H9 (cell line): Measurements from ENCODE around the gene LIPM. TPM values are rescaled to one million over a fixed set of nuclear protein-coding genes. Genes with fewer than 3 reads are reported as not detected.

Source experiments
- DNase-seq: peaks from one replicate; pipeline ENCODE4 v3.0.0-alpha.2; 2017
- H2AFZ ChIP-seq: one replicate; pipeline ENCODE4 v1.6.1; 2013; ENCODE audit warnings: mild to moderate bottlenecking, low read length, control low read depth, moderate library complexity
- H2AK5ac ChIP-seq: 2 replicates; pipeline ENCODE4 v1.6.1; 2013; ENCODE audit warnings: low read length, control low read depth, mixed read lengths; ENCODE audit not compliant: insufficient read length
- H2BK120ac ChIP-seq: one replicate; pipeline ENCODE4 v1.6.1; 2013; ENCODE audit warnings: low read depth, mild to moderate bottlenecking, low read length, control low read depth, inconsistent platforms; ENCODE audit not compliant: poor library complexity, severe bottlenecking
- H2BK12ac ChIP-seq: 2 replicates; pipeline ENCODE4 v1.6.1; 2013; ENCODE audit warnings: low read length, control low read depth, mixed read lengths, low read depth; ENCODE audit not compliant: insufficient read length
- H2BK15ac ChIP-seq: 2 replicates; pipeline ENCODE4 v1.6.1; 2013; ENCODE audit warnings: low read depth, low read length, control low read depth
- H2BK20ac ChIP-seq: one replicate; pipeline ENCODE4 v1.6.1; 2013; ENCODE audit warnings: low read depth, mild to moderate bottlenecking, low read length, control low read depth, inconsistent platforms; ENCODE audit not compliant: poor library complexity, severe bottlenecking
- H2BK5ac ChIP-seq: 2 replicates; pipeline ENCODE4 v1.6.1; 2013; ENCODE audit warnings: low read length, control low read depth, mixed read lengths; ENCODE audit not compliant: insufficient read length
- H3K14ac ChIP-seq: 2 replicates; pipeline ENCODE4 v1.6.1; 2013; ENCODE audit warnings: low read length, control low read depth; ENCODE audit not compliant: insufficient read depth
- H3K18ac ChIP-seq: 2 replicates; pipeline ENCODE4 v1.6.1; 2013; ENCODE audit warnings: low read depth, mild to moderate bottlenecking, mixed read lengths, low read length, control low read depth; ENCODE audit not compliant: insufficient read length
- H3K23ac ChIP-seq: 2 replicates; pipeline ENCODE4 v1.6.1; 2013; ENCODE audit warnings: low read length, control low read depth, mixed read lengths, low read depth; ENCODE audit not compliant: insufficient read length
- H3K23me2 ChIP-seq: 2 replicates; pipeline ENCODE4 v1.6.1; 2013; ENCODE audit warnings: low read depth, mild to moderate bottlenecking, mixed read lengths, low read length, control low read depth; ENCODE audit not compliant: insufficient read length, poor library complexity, severe bottlenecking
- H3K27ac ChIP-seq: 2 replicates; pipeline ENCODE4 v1.5.1; 2013; ENCODE audit warnings: low read length, control low read depth, mixed read lengths, low read depth; ENCODE audit not compliant: insufficient read length
- H3K27me3 ChIP-seq: 2 replicates; pipeline ENCODE4 v1.6.1; 2013; ENCODE audit warnings: low read length, control low read depth, inconsistent platforms; ENCODE audit not compliant: insufficient read depth
- H3K4ac ChIP-seq: 2 replicates; pipeline ENCODE4 v1.6.1; 2013; ENCODE audit warnings: low read depth, mild to moderate bottlenecking, control low read depth, inconsistent platforms, low read length, moderate library complexity
- H3K4me1 ChIP-seq: 2 replicates; pipeline ENCODE4 v1.6.1; 2013; ENCODE audit warnings: low read length, control low read depth, inconsistent platforms; ENCODE audit not compliant: insufficient read depth
- H3K4me2 ChIP-seq: 2 replicates; pipeline ENCODE4 v1.6.1; 2013; ENCODE audit warnings: low read length, control low read depth, mixed read lengths; ENCODE audit not compliant: insufficient read length, insufficient read depth
- H3K56ac ChIP-seq: 2 replicates; pipeline ENCODE4 v1.6.1; 2013; ENCODE audit warnings: low read depth, mild to moderate bottlenecking, mixed read lengths, low read length, control low read depth; ENCODE audit not compliant: insufficient read length
- H3K79me1 ChIP-seq: 2 replicates; pipeline ENCODE4 v1.6.1; 2013; ENCODE audit warnings: low read depth, mild to moderate bottlenecking, moderate library complexity, low read length, control low read depth, inconsistent platforms; ENCODE audit not compliant: insufficient read depth, poor library complexity, severe bottlenecking
- H3K79me2 ChIP-seq: 2 replicates; pipeline ENCODE4 v1.6.1; 2013; ENCODE audit warnings: low read length, control low read depth, inconsistent platforms; ENCODE audit not compliant: insufficient read depth
- H3K9ac ChIP-seq: 2 replicates; pipeline ENCODE4 v1.6.1; 2013; ENCODE audit warnings: low read length, control low read depth, mixed read lengths; ENCODE audit not compliant: insufficient read length; ENCODE audit errors: extremely low read depth
- H3K9me3 ChIP-seq: one replicate; pipeline ENCODE4 v1.6.1; 2013; ENCODE audit warnings: low read depth, low read length, inconsistent platforms; ENCODE audit not compliant: control insufficient read depth
- H3T11ph ChIP-seq: one replicate; pipeline ENCODE4 v1.6.1; 2013; ENCODE audit warnings: mild to moderate bottlenecking, low read length, control low read depth, inconsistent platforms
- H4K20me1 ChIP-seq: one replicate; pipeline ENCODE4 v1.6.1; 2013; ENCODE audit not compliant: control insufficient read depth, insufficient read length, insufficient read depth
- H4K5ac ChIP-seq: 2 replicates; pipeline ENCODE4 v1.6.1; 2013; ENCODE audit warnings: low read depth, mild to moderate bottlenecking, mixed read lengths, low read length, control low read depth; ENCODE audit not compliant: insufficient read length
- H4K8ac ChIP-seq: replicated peaks from 2 replicates; pipeline ENCODE4 v1.6.1; 2013; ENCODE audit warnings: low read length, control low read depth, mixed read lengths, low read depth; ENCODE audit not compliant: insufficient read length
- H4K91ac ChIP-seq: 2 replicates; pipeline ENCODE4 v1.6.1; 2013; ENCODE audit warnings: low read depth, mild to moderate bottlenecking, moderate library complexity, mixed read lengths, low read length, control low read depth; ENCODE audit not compliant: insufficient read length
- H3K27ac Mint-ChIP-seq, 3 experiments: 2 replicates in 2 of 3; 3 replicates in 1 of 3; pipeline ENCODE4 v1.8.0; 2020 to 2021; ENCODE audit warnings: mixed read lengths in 3 of 3, mild to moderate bottlenecking in 1 of 3, moderate library complexity in 1 of 3
- H3K27me3 Mint-ChIP-seq: 2 replicates; pipeline ENCODE4 v1.8.0; 2021; ENCODE audit warnings: low read depth, mild to moderate bottlenecking, moderate library complexity, mixed read lengths
- H3K36me3 Mint-ChIP-seq, 3 experiments: 2 replicates in 2 of 3; 3 replicates in 1 of 3; pipeline ENCODE4 v1.8.0; 2020 to 2021; ENCODE audit warnings: low read depth in 3 of 3, mixed read lengths in 3 of 3; ENCODE audit not compliant: insufficient read depth in 1 of 3
- H3K4me1 Mint-ChIP-seq, 2 experiments: 2 replicates each; pipeline ENCODE4 v1.8.0; 2020; ENCODE audit warnings: mixed read lengths in 2 of 2
- H3K4me3 Mint-ChIP-seq, 2 experiments: 2 replicates in 1 of 2; 3 replicates in 1 of 2; pipeline ENCODE4 v1.8.0; 2020 to 2021; ENCODE audit warnings: mild to moderate bottlenecking in 2 of 2, mixed read lengths in 2 of 2, moderate library complexity in 1 of 2
- H3K9me3 Mint-ChIP-seq, 2 experiments: 2 replicates in 1 of 2; 3 replicates in 1 of 2; pipeline ENCODE4 v1.8.0; 2020; ENCODE audit warnings: mild to moderate bottlenecking in 2 of 2, mixed read lengths in 2 of 2, moderate library complexity in 1 of 2
- CTCF ChIP-seq: fragments of 200-600 bp; sonication (generic); conservative IDR thresholded peaks from 3 replicates; pipeline ENCODE4 v1.8.0; 2021; ENCODE audit warnings: antibody characterized with exemption, mild to moderate bottlenecking
- WGBS: extraction: QIAGEN DNeasy Blood & Tissue Kit; methylation state at CpG from one replicate; pipeline ENCODE4 v1.1.7; 2013; ENCODE audit warnings: missing lambda C conversion rate, low lambda C conversion rate, mixed read lengths; ENCODE audit not compliant: insufficient read length; ENCODE audit errors: extremely low coverage; 5-methylcytosine and 5-hydroxymethylcytosine counted together
- total RNA-seq: library from RNA; stranded (reverse); gene quantifications from 2 replicates; pipeline ENCODE4 v1.2.1, GENCODE V29; 2021

Gene LIPM
- total RNA-seq, 1 experiment from 2014 or later = not detected

- H3K4me1 ChIP-seq = no peaks in the 10 kb centered on the region; the same call in none of the 2 replicates
- H2BK12ac ChIP-seq = no peak overlapping the region
- no peaks in the 10 kb centered on the region for H4K20me1 ChIP-seq
- Mint-ChIP-seq H3K4me3 (no peak overlapping the region), H3K4me1 (peaks cover 12 to 13% of the 10 kb centered on the region in 2 experiments), H3K27me3 (no peaks in the 10 kb centered on the region), H3K36me3 (no peaks in the 10 kb centered on the region), H3K27ac (no peak overlapping the region), H3K9me3 (no peaks in the 10 kb centered on the region)
- no peak overlapping the region for H3K4me2 ChIP-seq
- H3K4ac ChIP-seq = no peak overlapping the region
- H2BK120ac ChIP-seq = no peak overlapping the region
- H2AK5ac ChIP-seq = no peak overlapping the region
- H3K9ac ChIP-seq = no peak overlapping the region
- H3K56ac ChIP-seq = no peak overlapping the region
- no peak overlapping the region for H3K27ac ChIP-seq
- H3K27me3 ChIP-seq = no peaks in the 10 kb centered on the region
- no peaks in the 10 kb centered on the region for H3K79me1 ChIP-seq
- no peak overlapping the region for H2AFZ ChIP-seq
- no peak overlapping the region for H2BK5ac ChIP-seq
- H2BK15ac ChIP-seq = no peak overlapping the region
- no peak overlapping the region for H3K23ac ChIP-seq
- H4K5ac ChIP-seq = no peak overlapping the region
- no peaks in the 10 kb centered on the region for H3K23me2 ChIP-seq
- H3K18ac ChIP-seq = no peak overlapping the region
- TF ChIP-seq CTCF = no peak
- no peak overlapping the region for H2BK20ac ChIP-seq
- H3T11ph ChIP-seq = no peak overlapping the region
- DNase-seq = no peak
- H4K91ac ChIP-seq = no peak overlapping the region
- no CpG with 5 or more reads among the region's 4 CpGs for WGBS
- H3K14ac ChIP-seq = no peak overlapping the region
- no peak overlapping the region for H4K8ac ChIP-seq
- no peaks in the 10 kb centered on the region for H3K9me3 ChIP-seq
- H3K79me2 ChIP-seq = no peaks in the 10 kb centered on the region
These were observed 50.8 kb downstream of the LIPM start for GRCh38 chr10:88853155-88853881.
